Upper lobe of left lung (tissue), 6 donors: Measurements from ENCODE around the gene CDC26. TPM values are rescaled to one million over a fixed set of nuclear protein-coding genes. Genes with fewer than 3 reads are reported as not detected.

Source experiments
- ATAC-seq, 2 donors: fragments of 200-7000 bp; cut with Tn5 transposase; one replicate each; pipeline ENCODE4 v1.9.1; 2022; ENCODE audit warnings: mild to moderate bottlenecking in 2 of 2, moderate library complexity in 2 of 2; ENCODE audit not compliant: low FRiP score in 2 of 2
- DNase-seq, 2 donors: peaks; one replicate each; pipeline ENCODE4 v3.0.0-alpha.2; 2019 to 2020
- H3K27ac ChIP-seq, 4 donors: fragments of 200-600 bp; sonication (generic); one replicate each; pipeline ENCODE4 v1.5.1; 2016 to 2019
- H3K27me3 ChIP-seq, 4 donors: fragments of 200-600 bp; sonication (generic); one replicate each; pipeline ENCODE4 v1.5.1; 2017 to 2019
- H3K36me3 ChIP-seq, 4 donors: fragments of 200-600 bp; sonication (generic); one replicate each; pipeline ENCODE4 v1.5.1; 2016 to 2019
- H3K4me1 ChIP-seq, 4 donors: fragments of 200-600 bp; sonication (generic); one replicate each; pipeline ENCODE4 v1.5.1; 2018 to 2019
- H3K4me3 ChIP-seq, 4 donors: fragments of 200-600 bp; sonication (generic); one replicate each; pipeline ENCODE4 v1.5.1; 2017 to 2019; ENCODE audit warnings: mild to moderate bottlenecking in 2 of 4, moderate library complexity in 1 of 4
- H3K9me3 ChIP-seq, 4 donors: fragments of 200-600 bp; sonication (generic); one replicate each; pipeline ENCODE4 v1.5.1; 2018 to 2019
- EP300 ChIP-seq, 4 donors: sonication (generic); formaldehyde crosslinking; IDR thresholded peaks; one replicate each; pipeline ENCODE4 v1.5.1; 2017; ENCODE audit warnings: antibody characterized with exemption in 4 of 4, control low read depth in 2 of 4
- POLR2A ChIP-seq, 4 donors: fragments of 450-650 bp; IDR thresholded peaks; one replicate each; pipeline ENCODE4 v1.5.1; 2016 to 2017; ENCODE audit warnings: antibody characterized with exemption in 4 of 4, mild to moderate bottlenecking in 2 of 4
- POLR2AphosphoS5 ChIP-seq, 2 donors: sonication (generic); formaldehyde crosslinking; IDR thresholded peaks; one replicate each; pipeline ENCODE4 v1.5.1; 2017; ENCODE audit warnings: antibody characterized with exemption in 2 of 2
- WGBS, 2 donors: methylation state at CpG; one replicate each; pipeline ENCODE4 v1.1.5; 2017 to 2018; 5-methylcytosine and 5-hydroxymethylcytosine counted together
- total RNA-seq, 6 donors: library from RNA; depleted of rRNA in 4 of 6; stranded (reverse); fragments of >200 nt in 4 of 6; gene quantifications; one replicate each; pipeline versions ENCODE4 v1.1.0 to v1.2.1, GENCODE V29; 2016 to 2021
- TF ChIP-seq, protein P1 (sequence below), 6 experiments: fragments of 450-650 bp in 4 of 6; fragments of 200-600 bp in 2 of 6; sonication (generic) in 2 of 6; IDR thresholded peaks; one replicate each; pipeline ENCODE4 v1.5.1; 2016 to 2019; ENCODE audit warnings: antibody characterized with exemption in 6 of 6
- donor health status: DM: no; HTN: no; CAD: no; lungs with moderate emphysema.
- donor health status: DM: no; HTN: yes; CAD: no; lungs with severe emphysema.

Gene CDC26
- total RNA-seq, 6 donors from 2014 or later = 17.7 to 41.9 (median 28.4) TPM

DNA sequence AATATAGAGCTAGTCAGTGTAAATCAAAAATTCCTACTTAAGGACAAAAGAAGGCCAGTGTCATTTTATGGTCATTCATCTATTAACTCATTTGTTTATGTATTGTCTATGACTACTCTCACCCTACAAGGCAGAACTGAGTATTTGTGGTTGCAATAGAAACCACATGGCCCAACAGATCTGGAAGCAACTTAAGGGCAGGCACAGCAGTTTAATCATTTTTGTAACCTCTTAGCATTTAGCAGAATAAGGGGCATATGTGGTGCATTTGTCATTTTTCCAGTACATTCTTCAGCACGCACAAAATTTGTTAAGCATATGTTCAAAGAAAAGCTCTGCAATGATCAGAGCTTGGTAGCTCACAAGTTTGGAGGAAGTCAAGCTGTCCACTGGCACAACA, 55.4 kb downstream of the CDC26 start:
- ATAC-seq (no peak), DNase-seq (no peak)
- Histone ChIP-seq H3K4me1 (peaks cover 32 to 57% (median 43%) of the 10 kb centered on the region in 4 donors), H3K36me3 (peaks cover 0 to 4% (median 0%) of the 10 kb centered on the region in 4 donors), H3K9me3 (no peaks in the 10 kb centered on the region), H3K27ac (peak overlapping the region; percentile 88 to 95 (median 91)), H3K4me3 (peak overlapping the region in 3 of 4 donors; percentile 84 to 88 (median 85)), H3K27me3 (no peaks in the 10 kb centered on the region)
- 28 to 38% methylated on average over 1 of the region's 1 CpG for WGBS, 2 donors
- TF ChIP-seq EP300 (IDR thresholded peaks at IDR 0.05) (no peak), POLR2AphosphoS5 (IDR thresholded peaks at IDR 0.05) (no peak), POLR2A (IDR thresholded peaks at IDR 0.05) (no peak)
- TF ChIP-seq, protein P1, sequence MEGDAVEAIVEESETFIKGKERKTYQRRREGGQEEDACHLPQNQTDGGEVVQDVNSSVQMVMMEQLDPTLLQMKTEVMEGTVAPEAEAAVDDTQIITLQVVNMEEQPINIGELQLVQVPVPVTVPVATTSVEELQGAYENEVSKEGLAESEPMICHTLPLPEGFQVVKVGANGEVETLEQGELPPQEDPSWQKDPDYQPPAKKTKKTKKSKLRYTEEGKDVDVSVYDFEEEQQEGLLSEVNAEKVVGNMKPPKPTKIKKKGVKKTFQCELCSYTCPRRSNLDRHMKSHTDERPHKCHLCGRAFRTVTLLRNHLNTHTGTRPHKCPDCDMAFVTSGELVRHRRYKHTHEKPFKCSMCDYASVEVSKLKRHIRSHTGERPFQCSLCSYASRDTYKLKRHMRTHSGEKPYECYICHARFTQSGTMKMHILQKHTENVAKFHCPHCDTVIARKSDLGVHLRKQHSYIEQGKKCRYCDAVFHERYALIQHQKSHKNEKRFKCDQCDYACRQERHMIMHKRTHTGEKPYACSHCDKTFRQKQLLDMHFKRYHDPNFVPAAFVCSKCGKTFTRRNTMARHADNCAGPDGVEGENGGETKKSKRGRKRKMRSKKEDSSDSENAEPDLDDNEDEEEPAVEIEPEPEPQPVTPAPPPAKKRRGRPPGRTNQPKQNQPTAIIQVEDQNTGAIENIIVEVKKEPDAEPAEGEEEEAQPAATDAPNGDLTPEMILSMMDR (IDR thresholded peaks at IDR 0.05) = no peak

DNA sequence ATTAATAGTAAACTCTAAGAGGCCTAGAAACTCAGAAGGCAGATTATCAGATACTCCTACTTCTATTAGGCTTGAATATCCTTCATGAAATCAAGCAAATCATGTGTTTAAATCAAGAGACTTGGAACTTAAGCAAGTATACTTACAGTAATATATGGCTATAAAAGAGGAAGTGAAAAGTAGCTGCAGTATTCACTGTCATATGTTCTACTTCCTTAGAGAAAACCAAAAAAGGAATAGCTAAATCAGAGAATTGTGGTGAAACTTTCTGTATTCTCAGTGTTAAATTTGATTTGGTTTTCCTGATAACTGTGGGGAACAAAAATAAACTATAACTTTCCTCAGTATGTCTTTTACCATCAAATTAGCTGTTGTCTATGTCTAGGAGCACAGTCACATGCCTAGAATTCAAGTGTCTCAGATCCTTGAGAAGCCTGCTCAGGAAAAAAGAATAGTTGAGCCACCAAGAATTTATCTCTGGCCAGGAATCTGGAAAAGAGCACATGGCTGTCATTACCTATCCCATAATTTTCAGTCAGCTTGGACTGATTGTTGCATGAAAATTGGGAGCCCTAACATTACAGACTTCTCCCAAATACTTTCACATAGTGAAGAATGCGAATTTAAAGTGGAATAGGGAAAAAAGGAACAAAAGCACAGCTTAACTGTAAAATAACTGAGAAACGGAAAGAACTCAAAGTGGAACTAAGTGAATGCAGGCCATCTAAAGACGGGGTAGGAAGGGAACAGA, 56.0 kb downstream of the CDC26 start:
- TF ChIP-seq, protein P1 (IDR thresholded peaks at IDR 0.05) = no peak
- no peak for TF ChIP-seq EP300 (IDR thresholded peaks at IDR 0.05)
- no peak for TF ChIP-seq POLR2AphosphoS5 (IDR thresholded peaks at IDR 0.05)
- TF ChIP-seq POLR2A (IDR thresholded peaks at IDR 0.05) = no peak
- Histone ChIP-seq H3K4me3 (peak overlapping the region in 2 of 4 donors; percentile 84 to 85), H3K4me1 (peaks cover 37 to 60% (median 45%) of the 10 kb centered on the region in 4 donors), H3K36me3 (no peaks in the 10 kb centered on the region), H3K9me3 (no peaks in the 10 kb centered on the region), H3K27me3 (no peaks in the 10 kb centered on the region), H3K27ac (peak overlapping the region; percentile 88 to 95 (median 91))
- WGBS, 2 donors = 64 to 71% methylated on average over 3 of the region's 3 CpGs
- ATAC-seq = peak in 1 of 2 donors; percentile 18
- DNase-seq = no peak

Other genes with a start within 250 kb of the CDC26 start
- 1 to 10 TPM in 5 of 6 donors, not detected in 1; 1.0 to 2.5 (median 1.3) TPM for gene ZFP37, start 218.8 kb downstream of the CDC26 start, total RNA-seq
- 10 to 100 TPM; 43.1 to 79.6 (median 57.4) TPM for gene SLC31A2, start 124.6 kb downstream of the CDC26 start, total RNA-seq
- gene FKBP15, start 54.3 kb downstream of the CDC26 start, total RNA-seq = 10 to 100 TPM; 36.5 to 72.3 (median 50.0) TPM
- 10 to 100 TPM; 10.5 to 44.7 (median 28.5) TPM for gene SLC31A1, start 54.0 kb downstream of the CDC26 start, total RNA-seq
- 10 to 100 TPM in 5 of 6 donors, 1 to 10 TPM in 1; 7.1 to 18.2 (median 15.0) TPM for gene PRPF4, start 86 bp upstream of the CDC26 start, total RNA-seq
- gene RNF183, start 27.8 kb upstream of the CDC26 start, total RNA-seq = 1 to 10 TPM in 1 of 6 donors, under 1 TPM in 2, not detected in 3; 0.30 to 3.1 (median 0.39) TPM
- gene WDR31, start 64.7 kb upstream of the CDC26 start, total RNA-seq = 1 to 10 TPM; 2.0 to 5.2 (median 3.1) TPM
- 10 to 100 TPM in 3 of 6 donors, 1 to 10 TPM in 3; 5.2 to 21.1 (median 12.7) TPM for gene BSPRY, start 74.0 kb upstream of the CDC26 start, total RNA-seq
- gene HDHD3, start 101.4 kb upstream of the CDC26 start, total RNA-seq = 10 to 100 TPM; 12.0 to 25.8 (median 19.6) TPM
- 10 to 100 TPM; 30.6 to 48.2 (median 38.2) TPM for gene ALAD, start 125.7 kb upstream of the CDC26 start, total RNA-seq
- 10 to 100 TPM in 4 of 6 donors, 1 to 10 TPM in 2; 6.4 to 37.1 (median 28.4) TPM for gene POLE3, start 135.1 kb upstream of the CDC26 start, total RNA-seq
- gene C9orf43, start 135.2 kb upstream of the CDC26 start, total RNA-seq = 1 to 10 TPM in 2 of 6 donors, under 1 TPM in 4; 0.23 to 3.1 (median 0.43) TPM
- 10 to 100 TPM; 60.3 to 93.2 (median 72.6) TPM for gene RGS3, start 188.2 kb upstream of the CDC26 start, total RNA-seq